ENCODE measurements around the gene FITM1. TPM values are rescaled to one million over a fixed set of nuclear protein-coding genes. Genes with fewer than 3 reads are reported as not detected.
"Not testable (repeated sequence)": the region's sequence is repeated elsewhere in the genome, so short reads cannot be mapped to it uniquely, and the experiment has no call there.

The FITM1 gene
- total RNA-seq, 1 experiment from 2014 or later: not detected

- peak; percentile 88 for DNase-seq (ENCODE audit: low read depth)
- in situ Hi-C loops (cut with HindIII; ENCODE audit: low pct_unique_long_range_greater_than_20kb, low sequenced_read_pairs): no loop called here
These were observed 35.0 kb upstream of the FITM1 start for GRCh38 chr14:24095271-24096068.

DNA sequence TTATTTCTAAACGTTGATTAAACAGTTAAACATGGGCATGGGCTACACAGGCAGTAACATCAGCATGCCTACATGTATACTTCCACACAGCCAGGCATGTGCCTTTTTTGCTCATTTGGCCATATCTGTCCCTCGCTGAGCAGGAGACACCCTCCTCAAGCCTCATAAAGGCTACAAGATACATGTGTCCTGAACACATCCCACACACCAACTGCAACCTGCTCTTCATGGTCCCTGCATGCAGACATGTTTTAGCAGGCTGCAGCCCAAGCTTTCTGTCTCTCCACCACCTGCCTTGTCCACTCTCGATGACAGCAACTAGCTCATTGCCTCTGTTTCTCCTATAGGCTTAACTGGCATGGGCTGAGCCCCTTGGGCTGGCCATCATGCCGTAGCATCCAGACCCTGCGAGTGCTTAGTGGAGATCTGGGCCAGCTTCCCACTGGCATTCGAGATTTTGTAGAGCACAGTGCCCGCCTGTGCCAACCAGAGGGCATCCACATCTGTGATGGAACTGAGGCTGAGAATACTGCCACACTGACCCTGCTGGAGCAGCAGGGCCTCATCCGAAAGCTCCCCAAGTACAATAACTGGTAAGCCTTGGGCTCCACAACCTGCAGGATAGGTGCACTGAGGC lies 33.8 kb upstream of the FITM1 start:
- DNase-seq (ENCODE audit: low read depth): no peak
- in situ Hi-C loops (cut with HindIII; ENCODE audit: low pct_unique_long_range_greater_than_20kb, low sequenced_read_pairs): no loop called here

- no peak for DNase-seq (ENCODE audit: low read depth)
- in situ Hi-C loops (cut with HindIII; ENCODE audit: low pct_unique_long_range_greater_than_20kb, low sequenced_read_pairs): no loop called here
These were observed 32.1 kb upstream of the FITM1 start for GRCh38 chr14:24098229-24098926.

GRCh38 chr14:24098927-24099813 lies 31.3 kb upstream of the FITM1 start:
- in situ Hi-C loops (cut with HindIII; ENCODE audit: low pct_unique_long_range_greater_than_20kb, low sequenced_read_pairs): no loop called here
- DNase-seq (ENCODE audit: low read depth): no peak

DNA sequence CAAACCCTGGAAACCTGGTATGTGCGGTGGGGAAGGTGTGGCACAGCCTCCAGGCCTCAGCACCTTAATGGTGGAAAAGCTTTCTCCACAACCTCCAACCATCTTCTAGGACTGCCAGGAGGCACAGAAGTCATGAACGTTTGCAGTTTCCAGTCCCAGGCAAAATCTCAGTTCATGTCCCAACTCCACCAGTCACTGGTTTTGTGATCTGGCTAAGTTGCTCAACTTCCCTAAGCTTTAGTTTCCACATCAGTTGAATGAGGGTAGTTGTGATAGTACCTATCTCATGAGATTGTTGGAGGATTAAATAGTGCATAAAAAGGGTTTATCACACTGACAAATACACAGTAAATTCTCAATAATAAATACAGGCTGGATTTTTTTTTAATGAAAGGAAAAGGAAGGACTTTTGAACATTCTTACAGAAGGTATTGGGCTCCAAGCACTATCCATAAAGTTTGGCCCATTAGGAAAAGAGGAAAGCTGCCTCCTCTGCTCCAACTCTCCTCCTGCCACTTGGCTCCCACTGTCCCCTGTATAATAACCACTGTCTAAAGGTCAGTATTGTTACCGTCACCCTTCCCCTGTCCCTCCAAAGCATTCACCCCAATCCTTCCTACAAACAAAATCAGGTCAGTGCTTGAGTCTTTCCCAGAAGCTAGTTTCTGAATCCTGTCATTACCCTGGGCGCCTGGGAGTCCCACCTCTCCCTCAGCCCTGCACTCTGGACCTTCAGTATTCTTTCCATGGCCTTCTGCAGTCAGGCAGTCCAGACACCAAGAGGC lies 30.1 kb upstream of the FITM1 start:
- in situ Hi-C loops (cut with HindIII; ENCODE audit: low pct_unique_long_range_greater_than_20kb, low sequenced_read_pairs): no loop called here
- DNase-seq (ENCODE audit: low read depth): no peak

- no peak for DNase-seq (ENCODE audit: low read depth)
- in situ Hi-C loops (cut with HindIII; ENCODE audit: low pct_unique_long_range_greater_than_20kb, low sequenced_read_pairs): no loop called here
These were observed 29.4 kb upstream of the FITM1 start for GRCh38 chr14:24100982-24101494.

DNA sequence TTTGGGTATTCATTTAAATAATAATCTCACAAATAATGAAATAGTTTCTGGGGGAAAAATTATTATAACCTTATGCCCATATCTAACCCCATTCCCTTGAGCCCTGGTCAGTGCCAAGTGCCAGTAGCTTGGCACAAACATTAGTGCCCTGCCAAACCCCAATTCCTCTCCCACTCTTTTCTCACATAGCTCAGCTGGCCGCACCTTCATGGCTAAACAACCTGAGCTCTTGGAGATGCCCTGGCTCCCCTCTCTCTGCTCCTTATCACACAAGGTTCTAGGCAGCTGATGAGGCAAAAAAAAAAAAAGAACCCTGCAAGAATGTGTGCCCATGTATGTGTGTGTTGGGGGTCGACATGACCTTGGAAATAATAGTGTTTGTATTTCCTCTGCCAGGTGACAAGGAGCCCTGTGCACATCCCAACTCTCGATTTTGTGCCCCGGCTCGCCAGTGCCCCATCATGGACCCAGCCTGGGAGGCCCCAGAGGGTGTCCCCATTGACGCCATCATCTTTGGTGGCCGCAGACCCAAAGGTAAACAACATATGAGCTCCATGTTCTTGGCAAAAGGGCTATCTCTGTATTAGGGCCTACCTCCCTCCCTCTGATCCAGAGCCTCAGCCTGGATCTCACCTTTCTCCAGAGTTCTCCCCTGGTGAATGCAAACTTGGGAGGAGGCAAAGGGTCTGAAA lies 28.0 kb upstream of the FITM1 start:
- in situ Hi-C loops (cut with HindIII; ENCODE audit: low pct_unique_long_range_greater_than_20kb, low sequenced_read_pairs): no loop called here
- no peak for DNase-seq (ENCODE audit: low read depth)

DNA sequence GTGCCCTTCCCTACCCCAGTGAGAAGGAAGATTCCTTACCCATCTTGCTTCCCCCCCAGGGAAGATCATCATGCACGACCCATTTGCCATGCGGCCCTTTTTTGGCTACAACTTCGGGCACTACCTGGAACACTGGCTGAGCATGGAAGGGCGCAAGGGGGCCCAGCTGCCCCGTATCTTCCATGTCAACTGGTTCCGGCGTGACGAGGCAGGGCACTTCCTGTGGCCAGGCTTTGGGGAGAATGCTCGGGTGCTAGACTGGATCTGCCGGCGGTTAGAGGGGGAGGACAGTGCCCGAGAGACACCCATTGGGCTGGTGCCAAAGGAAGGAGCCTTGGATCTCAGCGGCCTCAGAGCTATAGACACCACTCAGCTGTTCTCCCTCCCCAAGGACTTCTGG lies 27.0 kb upstream of the FITM1 start:
- in situ Hi-C loops (cut with HindIII; ENCODE audit: low pct_unique_long_range_greater_than_20kb, low sequenced_read_pairs): no loop called here
- no peak for DNase-seq (ENCODE audit: low read depth)

DNA sequence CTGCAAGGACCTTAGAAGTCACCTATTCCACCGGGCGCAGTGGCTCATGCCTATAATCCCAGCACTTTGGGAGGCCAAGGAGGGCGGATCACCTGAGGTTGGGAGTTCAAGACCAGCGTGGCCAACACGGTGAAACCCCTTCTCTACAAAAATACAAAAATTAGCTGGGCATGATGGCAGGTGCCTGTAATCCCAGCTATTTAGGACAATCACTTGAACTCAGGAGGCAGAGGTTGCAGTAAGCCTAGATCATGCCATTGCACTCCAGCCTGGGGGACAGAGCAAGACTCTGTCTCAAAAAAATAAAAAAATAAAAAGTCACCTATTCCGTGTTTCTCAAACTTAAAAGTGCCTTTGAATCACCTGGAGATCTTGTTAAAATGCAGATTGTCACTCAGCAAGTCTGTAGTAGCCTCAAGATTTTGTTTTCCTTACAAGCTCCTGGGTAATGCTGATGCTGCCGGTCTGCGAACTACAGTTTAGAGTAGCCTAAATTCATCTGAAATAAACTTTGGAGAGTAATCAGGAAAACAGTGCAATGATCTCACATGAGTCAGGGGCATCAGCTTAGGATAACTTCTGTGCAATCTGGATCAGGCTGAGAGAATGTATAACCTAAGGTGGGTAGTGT lies 24.7 kb upstream of the FITM1 start:
- in situ Hi-C loops (cut with HindIII; ENCODE audit: low pct_unique_long_range_greater_than_20kb, low sequenced_read_pairs); DNase-seq (ENCODE audit: low read depth): not testable (repeated sequence)

GRCh38 chr14:24106672-24107271 lies 23.7 kb upstream of the FITM1 start:
- DNase-seq (ENCODE audit: low read depth): no peak
- in situ Hi-C loops (cut with HindIII; ENCODE audit: low pct_unique_long_range_greater_than_20kb, low sequenced_read_pairs): no loop called here

GRCh38 chr14:24108336-24108874 lies 22.1 kb upstream of the FITM1 start:
- no peak for DNase-seq (ENCODE audit: low read depth)
- in situ Hi-C loops (cut with HindIII; ENCODE audit: low pct_unique_long_range_greater_than_20kb, low sequenced_read_pairs): no loop called here

- in situ Hi-C loops (cut with HindIII; ENCODE audit: low pct_unique_long_range_greater_than_20kb, low sequenced_read_pairs): no loop called here
- DNase-seq (ENCODE audit: low read depth): no peak
These were observed 20.4 kb upstream of the FITM1 start for GRCh38 chr14:24110060-24110459.

DNA sequence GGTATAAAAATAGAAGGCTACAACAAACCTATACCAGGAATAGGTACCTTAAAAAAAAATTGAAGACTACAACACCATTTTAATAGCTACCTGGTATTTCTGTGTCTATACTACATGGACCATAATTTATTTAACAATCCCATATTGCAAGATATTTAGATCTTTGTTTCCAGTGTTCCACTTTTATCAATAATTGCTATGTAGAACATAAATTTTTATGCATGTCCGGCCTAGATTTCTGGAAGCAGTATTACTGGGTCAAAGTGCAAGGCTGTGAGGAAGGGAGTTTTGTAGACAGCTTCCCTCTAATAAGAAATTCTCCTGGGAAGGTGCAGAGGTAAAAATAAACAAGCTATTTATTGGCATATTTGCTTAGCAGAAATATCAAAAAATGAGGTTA lies 19.9 kb upstream of the FITM1 start:
- in situ Hi-C loops (cut with HindIII; ENCODE audit: low pct_unique_long_range_greater_than_20kb, low sequenced_read_pairs): no loop called here
- no peak for DNase-seq (ENCODE audit: low read depth)

- DNase-seq (ENCODE audit: low read depth): no peak
These were observed 17.1 kb upstream of the FITM1 start for GRCh38 chr14:24113379-24113800.

GRCh38 chr14:24113801-24114531 lies 16.5 kb upstream of the FITM1 start:
- in situ Hi-C loops (cut with HindIII; ENCODE audit: low pct_unique_long_range_greater_than_20kb, low sequenced_read_pairs): no loop called here
- DNase-seq (ENCODE audit: low read depth): peak; percentile 92

More at GRCh38 chr14:24113379-24113800, 17.1 kb upstream of the FITM1 start:
- in situ Hi-C loops (cut with HindIII; ENCODE audit: low pct_unique_long_range_greater_than_20kb, low sequenced_read_pairs): no loop called here

Measured in Caki2 (cell line).